ENCODE measurements around the gene C19orf81.
"Not testable (repeated sequence)": the region's sequence is repeated elsewhere in the genome, so short reads cannot be mapped to it uniquely, and the experiment has no call there.

Gene C19orf81

GRCh38 chr19:50649433-50650391, at the start of gene C19orf81:
TSS of gene C19orf81 (plus strand) at chr19:50649445. CDS start at chr19:50649445, 0 bp downstream.
- DNase-seq (ENCODE audit: low read depth in 2 of 2): no peak

- no peak for DNase-seq (ENCODE audit: low read depth in 2 of 2)
These were observed 47.7 kb upstream of the C19orf81 start for GRCh38 chr19:50601407-50602088.

- DNase-seq (ENCODE audit: low read depth in 2 of 2): no peak
These were observed 47.2 kb upstream of the C19orf81 start for GRCh38 chr19:50602089-50602422.

GRCh38 chr19:50602496-50602895, 46.7 kb upstream of the C19orf81 start:
- DNase-seq (ENCODE audit: low read depth in 2 of 2): no peak

- DNase-seq (ENCODE audit: low read depth in 2 of 2): no peak
These were observed 46.3 kb upstream of the C19orf81 start for GRCh38 chr19:50602935-50603334.

- not testable (repeated sequence) for DNase-seq (ENCODE audit: low read depth in 2 of 2)
These were observed 44.8 kb upstream of the C19orf81 start for GRCh38 chr19:50604264-50605073.

- DNase-seq (ENCODE audit: low read depth in 2 of 2): not testable (repeated sequence)
These were observed 43.0 kb upstream of the C19orf81 start for GRCh38 chr19:50606059-50606836.

DNA sequence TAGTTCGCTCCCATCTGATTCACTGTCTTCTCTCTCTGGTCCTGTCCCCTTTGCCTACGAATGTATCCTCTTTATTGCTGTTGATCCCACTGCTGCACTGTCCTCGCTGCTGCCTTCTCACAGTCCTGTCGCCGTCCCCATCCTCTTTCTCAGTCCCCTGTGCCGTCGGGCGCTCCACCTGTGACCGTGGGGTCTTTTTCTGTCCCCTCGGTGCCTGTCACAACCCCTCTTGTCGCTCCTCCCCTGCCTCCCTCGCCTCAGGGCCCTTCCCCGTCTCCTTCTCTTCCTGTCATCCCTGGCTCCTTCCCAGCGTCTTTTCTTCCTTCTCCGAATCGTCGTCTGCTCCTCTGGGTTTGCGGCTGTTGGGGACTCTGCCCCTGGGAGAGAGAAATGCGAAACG, 41.9 kb upstream of the C19orf81 start:
- no peak for DNase-seq (ENCODE audit: low read depth in 2 of 2)

DNA sequence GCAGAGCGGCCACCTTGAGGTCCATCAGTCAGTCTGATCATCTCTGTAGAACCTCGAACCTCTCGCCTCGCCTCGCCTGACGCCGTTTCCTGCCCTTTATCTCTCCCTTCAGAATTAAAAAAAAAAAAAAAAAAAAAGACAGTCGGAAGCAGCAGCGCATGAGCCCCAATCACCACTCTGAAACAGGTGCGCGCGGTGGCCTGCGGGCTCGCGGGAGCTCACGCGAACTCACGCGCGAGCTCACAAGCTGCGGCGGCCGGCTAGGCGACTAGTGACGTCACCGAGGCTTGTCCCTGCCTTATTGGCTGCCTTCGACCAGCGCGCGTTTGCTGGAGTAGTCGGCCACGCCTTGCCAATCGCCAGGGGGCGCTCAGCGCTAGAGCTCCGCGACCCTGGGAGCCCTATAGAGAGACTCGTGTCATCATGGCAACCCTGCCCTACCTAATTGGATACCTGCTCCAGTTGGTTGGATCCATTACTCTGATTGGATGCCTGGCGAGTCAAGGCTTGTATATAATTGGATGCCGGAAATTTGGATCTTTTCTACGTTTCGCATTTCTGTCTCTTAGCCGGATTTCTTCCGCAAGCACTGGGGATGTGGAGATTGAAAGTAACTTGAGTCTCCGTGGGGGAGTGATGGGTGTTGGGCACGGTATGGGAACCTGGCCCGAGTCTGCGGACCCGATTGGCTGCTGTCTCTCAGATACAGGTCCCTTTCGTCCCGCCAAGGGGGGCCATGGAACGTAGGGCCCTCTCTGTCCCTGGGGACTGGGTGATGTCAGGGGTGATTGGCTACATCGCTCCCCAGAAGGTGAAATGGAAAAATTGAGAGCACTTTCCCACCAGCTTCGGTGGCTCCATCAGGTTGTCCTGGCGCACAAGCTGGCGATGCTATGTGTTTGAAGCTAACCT, 41.1 kb upstream of the C19orf81 start:
- peak; percentile 29 to 62 for DNase-seq (ENCODE audit: low read depth in 2 of 2)

- DNase-seq (ENCODE audit: low read depth in 2 of 2): not testable (repeated sequence)
These were observed 36.5 kb upstream of the C19orf81 start for GRCh38 chr19:50612504-50613404.

GRCh38 chr19:50618379-50618778, 30.9 kb upstream of the C19orf81 start:
- not testable (repeated sequence) for DNase-seq (ENCODE audit: low read depth in 2 of 2)

GRCh38 chr19:50619184-50619583, 30.1 kb upstream of the C19orf81 start:
- DNase-seq (ENCODE audit: low read depth in 2 of 2): not testable (repeated sequence)

DNA sequence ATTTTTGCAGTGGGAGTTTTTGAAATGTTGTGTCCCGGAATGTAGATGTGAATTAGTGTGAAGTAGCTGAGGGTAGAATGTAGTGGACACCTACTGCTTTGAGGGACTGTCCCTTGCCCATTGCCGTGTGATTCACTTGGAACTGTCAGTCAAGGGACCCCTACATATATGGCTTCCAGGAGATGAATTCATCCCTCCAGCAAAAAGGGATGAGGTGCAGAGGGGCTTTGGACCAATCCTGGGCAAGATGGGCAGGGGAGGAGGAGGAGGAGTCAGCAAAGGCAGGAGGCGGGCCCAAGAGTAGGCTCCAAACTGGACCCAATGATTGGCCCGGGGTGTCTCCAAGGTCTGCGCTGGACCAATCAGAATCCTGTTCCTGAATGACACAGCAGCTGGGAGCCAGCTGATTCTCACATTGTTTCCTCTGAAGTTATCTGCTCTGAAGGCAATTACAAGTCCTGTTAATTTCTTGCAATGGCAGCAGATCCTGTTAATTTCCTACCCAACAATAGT, 28.8 kb upstream of the C19orf81 start:
- not testable (repeated sequence) for DNase-seq (ENCODE audit: low read depth in 2 of 2)

GRCh38 chr19:50624949-50625600, 24.2 kb upstream of the C19orf81 start:
- no peak for DNase-seq (ENCODE audit: low read depth in 2 of 2)

GRCh38 chr19:50626011-50626410, 23.2 kb upstream of the C19orf81 start:
- no peak for DNase-seq (ENCODE audit: low read depth in 2 of 2)

DNA sequence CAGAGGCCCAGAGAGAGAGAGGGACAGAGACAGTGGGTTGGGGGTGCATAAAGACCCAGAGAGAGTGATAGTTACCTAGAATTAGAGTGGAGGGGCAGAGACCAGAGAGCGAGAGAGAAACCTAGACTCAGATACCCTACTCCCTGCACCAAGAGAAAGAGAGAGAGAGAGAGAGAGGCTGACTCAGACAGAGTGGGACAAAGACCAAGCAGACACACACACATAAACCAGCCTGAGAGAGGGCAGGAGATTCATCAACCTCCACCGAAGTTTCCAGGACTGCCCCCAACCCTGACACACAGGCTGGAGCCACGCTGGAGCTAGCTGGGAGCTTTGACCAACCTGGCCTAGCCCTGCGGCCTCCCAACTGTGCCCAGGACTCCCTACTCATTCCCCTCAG, 22.4 kb upstream of the C19orf81 start:
- DNase-seq (ENCODE audit: low read depth in 2 of 2): no peak

DNA sequence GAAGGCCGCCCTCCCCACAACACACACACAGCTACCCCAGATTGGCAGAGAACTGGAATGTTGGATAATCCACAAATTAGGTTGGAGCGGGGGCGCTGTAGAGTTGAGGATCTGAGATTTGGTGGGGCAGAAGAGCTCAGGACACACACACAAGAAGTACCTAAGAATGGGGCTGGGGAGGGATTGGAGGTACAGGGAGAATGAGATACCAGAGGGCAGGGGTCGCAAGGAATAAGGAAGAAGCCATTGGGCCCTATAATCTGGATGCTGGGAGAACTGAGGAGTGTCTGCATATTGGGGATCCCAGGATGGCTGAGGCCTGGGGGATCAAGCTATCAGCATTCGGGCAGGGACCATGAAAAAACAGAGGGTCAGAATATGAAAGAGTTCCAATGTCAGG, 21.1 kb upstream of the C19orf81 start:
- no peak for DNase-seq (ENCODE audit: low read depth in 2 of 2)

- no peak for DNase-seq (ENCODE audit: low read depth in 2 of 2)
These were observed 20.7 kb upstream of the C19orf81 start for GRCh38 chr19:50628551-50628950.
